GM19099 (cell line): Measurements from ENCODE around the gene PPP4R3A.

Source experiments
- POLR2A ChIP-seq: IDR thresholded peaks from 3 replicates; pipeline ENCODE4 v1.6.1; 2011; ENCODE audit warnings: low read depth; ENCODE audit not compliant: insufficient read length; ENCODE audit errors: extremely low read depth

Gene PPP4R3A

GRCh38 chr14:91419044-91419397 lies 91.1 kb downstream of the PPP4R3A start:
- TF ChIP-seq POLR2A, result no peak

- no peak for TF ChIP-seq POLR2A
Observed at GRCh38 chr14:91418387-91419043, 91.6 kb downstream of the PPP4R3A start.

- TF ChIP-seq POLR2A, result peak; percentile 34
Observed at GRCh38 chr14:91417983-91418386, 92.1 kb downstream of the PPP4R3A start.

GRCh38 chr14:91417120-91417982 lies 92.8 kb downstream of the PPP4R3A start, which contains the start of gene CCDC88C:
TSS of gene CCDC88C (minus strand) at chr14:91417820. CDS start at chr14:91417690, 130 bp downstream.
- TF ChIP-seq POLR2A, result peak; percentile 58

- TF ChIP-seq POLR2A, result no peak
Observed at GRCh38 chr14:91416744-91417119, 93.4 kb downstream of the PPP4R3A start.

- peak; percentile 70 for TF ChIP-seq POLR2A
Observed at GRCh38 chr14:91415794-91416743, 94.0 kb downstream of the PPP4R3A start.

GRCh38 chr14:91414475-91414833 lies 95.7 kb downstream of the PPP4R3A start:
- no peak for TF ChIP-seq POLR2A

- TF ChIP-seq POLR2A, result no peak
Observed at GRCh38 chr14:91413547-91414474, 96.3 kb downstream of the PPP4R3A start.

- no peak for TF ChIP-seq POLR2A
Observed at GRCh38 chr14:91412939-91413338, 97.2 kb downstream of the PPP4R3A start.

- TF ChIP-seq POLR2A, result no peak
Observed at GRCh38 chr14:91410771-91411536, 99.2 kb downstream of the PPP4R3A start.

GRCh38 chr14:91409928-91410718 lies 100.0 kb downstream of the PPP4R3A start:
- TF ChIP-seq POLR2A, result no peak
